Right lobe of liver (tissue), 6 donors: ENCODE data around the gene TMEM63C. TPM values are rescaled to one million over a fixed set of nuclear protein-coding genes. Genes with fewer than 3 reads are reported as not detected.

Experiments used
- ATAC-seq, 4 donors: fragments of 200-7000 bp; cut with Tn5 transposase; one replicate each; pipeline ENCODE4 v1.9.1; 2020; ENCODE audit warnings: mild to moderate bottlenecking in 4 of 4, moderate library complexity in 4 of 4
- DNase-seq, 3 donors: peaks; one replicate each; pipeline ENCODE4 v3.0.0-alpha.2; 2020
- H3K27ac ChIP-seq, 3 donors: fragments of 200-600 bp; one replicate each; pipeline ENCODE4 v1.8.0; 2022
- H3K27me3 ChIP-seq, 2 donors: fragments of 200-600 bp; one replicate each; pipeline ENCODE4 v1.8.0; 2022
- H3K36me3 ChIP-seq, 4 donors: fragments of 200-600 bp; sonication (generic) in 1 of 4; one replicate each; pipeline versions ENCODE4 v1.5.1 to v1.8.0; 2017 to 2022; ENCODE audit warnings: control low read depth in 1 of 4
- H3K4me1 ChIP-seq, 4 donors: fragments of 200-600 bp; sonication (generic) in 1 of 4; one replicate each; pipeline versions ENCODE4 v1.5.1 to v1.8.0; 2017 to 2022; ENCODE audit warnings: control low read depth in 1 of 4
- H3K4me3 ChIP-seq, 3 donors: fragments of 200-600 bp; one replicate each; pipeline ENCODE4 v1.8.0; 2022
- H3K9me3 ChIP-seq, 4 donors: fragments of 200-600 bp; sonication (generic) in 1 of 4; one replicate each; pipeline versions ENCODE4 v1.5.1 to v1.8.0; 2017 to 2022; ENCODE audit warnings: control low read depth in 1 of 4
- CTCF ChIP-seq, 4 donors: fragments of 200-600 bp in 3 of 4; fragments of 450-650 bp in 1 of 4; IDR thresholded peaks; one replicate each; pipeline versions ENCODE4 v1.5.1 to v1.8.0; 2016 to 2022; ENCODE audit warnings: antibody characterized with exemption in 4 of 4, mild to moderate bottlenecking in 2 of 4
- POLR2A ChIP-seq: fragments of 450-650 bp; IDR thresholded peaks from one replicate; pipeline ENCODE4 v1.6.1; 2017; ENCODE audit warnings: antibody characterized with exemption, mild to moderate bottlenecking
- WGBS: methylation state at CpG from one replicate; pipeline ENCODE4 v1.1.6; 2018; ENCODE audit warnings: low coverage, low lambda C conversion rate; ENCODE audit not compliant: insufficient coverage; ENCODE audit errors: missing lambda C conversion rate; 5-methylcytosine and 5-hydroxymethylcytosine counted together
- intact Hi-C, 2 donors: fragments of 100-400 bp; cut with DNase I; formaldehyde crosslinking; loops; one replicate each; pipeline versions ENCODE4 v1.11.2 to v1.14.1; 2022
- total RNA-seq, 6 experiments: library from RNA; depleted of rRNA in 2 of 6; stranded (reverse); fragments of >200 nt in 2 of 6; fragmentation: NEBNext Ultra II Directional in 3 of 6; extraction: Animal tissue kit (Norgen Biotek cat#: 25700) in 3 of 6; gene quantifications; one replicate each; pipeline versions ENCODE4 v1.1.0 to v1.2.4, GENCODE V29; 2016 to 2023
- donor health status: DM: no; HTN: yes; CAD: no.
- donor health status: DM: no; HTN: no; CAD: no.
- donor health status: DM: no; HTN: no; CAD: no.
- donor health status: DM: no; HTN: yes; CAD: no.
- donor health status: DM: no; HTN: yes; CAD: no.

Gene TMEM63C
- total RNA-seq, 6 experiments from 2014 or later: 0.07 to 0.82 (median 0.15) TPM; not detected in 2

GRCh38 chr14:77139022-77139421, 42.6 kb upstream of the TMEM63C start:
- no peak for TF ChIP-seq POLR2A
- TF ChIP-seq CTCF (IDR thresholded peaks at IDR 0.05): no peak
- no peaks in the 10 kb centered on the region for H3K9me3 ChIP-seq
- H3K36me3 ChIP-seq: no peaks in the 10 kb centered on the region
- H3K4me3 ChIP-seq: no peak overlapping the region
- H3K27ac ChIP-seq: no peak overlapping the region
- ATAC-seq (no peak), DNase-seq (no peak)
- peaks cover 0 to 19% of the 10 kb centered on the region in 2 donors for H3K27me3 ChIP-seq
- WGBS: 69% methylated on average over 11 of the region's 15 CpGs
- H3K4me1 ChIP-seq: peaks cover 0 to 24% (median 0%) of the 10 kb centered on the region in 4 donors
- intact Hi-C loops: no loop called here

DNA sequence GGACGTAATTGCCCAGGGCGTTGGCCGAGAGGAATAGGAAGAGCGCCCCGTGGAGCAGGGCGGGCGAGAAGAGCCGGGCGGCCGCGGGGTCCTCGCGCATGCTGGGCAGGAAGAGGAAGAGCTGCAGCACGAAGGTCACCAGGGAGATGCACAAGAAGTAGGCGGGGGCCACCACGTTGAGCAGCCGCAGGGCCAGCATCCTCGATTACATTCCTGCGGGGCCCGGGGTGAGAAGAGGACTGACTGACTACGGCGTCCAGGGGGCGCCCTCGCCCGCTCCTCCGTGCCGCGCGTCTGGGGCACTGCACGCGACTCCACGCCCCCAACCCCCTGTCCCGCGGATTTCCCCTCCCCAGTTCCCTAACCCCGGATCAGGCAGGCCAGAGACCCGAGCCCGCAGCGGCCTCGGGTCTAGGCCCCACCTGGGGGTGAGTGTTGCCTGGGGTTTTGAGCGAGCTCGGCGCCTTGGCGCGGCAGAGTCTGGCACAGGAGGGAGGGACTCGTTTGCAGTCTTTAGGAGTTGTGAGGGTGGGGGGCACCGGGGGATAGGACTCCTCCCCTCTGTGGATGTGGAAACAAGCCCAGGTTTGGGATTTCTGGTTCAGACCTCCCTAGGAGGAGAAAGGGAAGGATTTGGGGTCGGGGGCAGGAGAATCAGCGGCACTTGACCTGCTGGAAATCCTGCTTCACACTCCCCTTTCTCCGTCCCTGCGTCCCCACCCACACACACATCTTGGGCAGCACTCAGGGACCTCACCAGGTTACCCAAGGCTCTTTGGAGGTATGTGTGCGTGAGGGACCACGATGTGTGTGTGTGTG, 41.8 kb upstream of the TMEM63C start:
- Histone ChIP-seq H3K27me3 (peaks cover 0 to 19% of the 10 kb centered on the region in 2 donors), H3K4me3 (no peak overlapping the region), H3K9me3 (no peaks in the 10 kb centered on the region), H3K27ac (no peak overlapping the region), H3K4me1 (peaks cover 0 to 24% (median 0%) of the 10 kb centered on the region in 4 donors), H3K36me3 (no peaks in the 10 kb centered on the region)
- intact Hi-C loops: no loop called here
- WGBS: 2% methylated on average over 13 of the region's 52 CpGs
- DNase-seq: peak in 1 of 3 donors; percentile 58
- ATAC-seq: peak; percentile 50 to 55 (median 52)
- peak in 3 of 4 donors; percentile 24 to 29 (median 26) for TF ChIP-seq CTCF (IDR thresholded peaks at IDR 0.05)
- no peak for TF ChIP-seq POLR2A

DNA sequence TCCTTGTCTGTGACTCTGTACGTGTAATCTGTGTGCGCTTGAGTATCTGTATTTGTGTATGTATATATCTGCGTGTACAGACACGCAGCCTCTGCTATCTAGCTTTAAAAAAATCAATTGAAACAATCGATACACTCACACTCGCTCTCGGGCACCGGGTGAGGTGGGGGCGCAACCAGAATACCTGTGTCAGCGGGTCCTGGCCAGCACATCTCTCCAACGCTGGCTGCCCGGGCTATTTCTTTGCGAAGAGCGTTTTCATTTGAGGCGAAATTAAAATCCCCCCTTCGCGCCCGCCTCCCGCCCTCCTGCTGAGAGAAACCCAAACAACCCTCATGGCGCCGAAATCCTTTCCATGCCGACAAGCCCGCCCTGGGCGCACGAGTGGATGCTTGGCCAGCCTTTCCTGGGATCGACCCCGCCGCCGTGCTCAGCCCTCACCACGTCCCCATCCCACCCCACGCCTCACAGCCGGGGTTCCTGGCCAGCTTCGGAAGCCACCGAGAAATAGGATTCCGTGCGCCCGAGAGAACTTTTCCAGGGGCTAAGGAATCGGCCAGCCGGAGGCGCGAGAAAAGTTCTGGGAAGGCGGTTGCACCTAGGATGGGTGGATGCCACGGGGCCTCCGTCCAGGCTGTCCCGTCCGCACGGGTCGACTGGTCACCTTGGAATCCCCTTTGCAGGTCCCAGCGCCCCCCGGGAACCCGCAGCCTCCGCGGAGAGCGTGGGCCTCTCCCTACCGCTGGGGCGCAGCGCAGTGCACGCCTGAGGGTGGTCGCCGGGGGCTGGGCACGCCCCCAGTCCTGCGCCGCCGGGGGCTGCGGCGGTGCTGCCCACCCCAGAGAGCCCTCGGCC, 41.0 kb upstream of the TMEM63C start:
- H3K4me3 ChIP-seq: peak overlapping the region in 2 of 3 donors; percentile 6 to 28
- H3K27me3 ChIP-seq: peaks cover 0 to 19% of the 10 kb centered on the region in 2 donors
- no peak overlapping the region for H3K27ac ChIP-seq
- DNase-seq: no peak
- TF ChIP-seq CTCF (IDR thresholded peaks at IDR 0.05): no peak
- TF ChIP-seq POLR2A: no peak
- H3K4me1 ChIP-seq: peaks cover 0 to 24% (median 0%) of the 10 kb centered on the region in 4 donors
- H3K36me3 ChIP-seq: no peaks in the 10 kb centered on the region
- ATAC-seq: no peak
- 3% methylated on average over 31 of the region's 67 CpGs for WGBS
- intact Hi-C loops: no loop called here
- H3K9me3 ChIP-seq: no peaks in the 10 kb centered on the region

- intact Hi-C loops: no loop called here
- Histone ChIP-seq H3K4me1 (peaks cover 0 to 24% (median 0%) of the 10 kb centered on the region in 4 donors), H3K27ac (no peak within 1 kb of the TSS), H3K9me3 (no peaks in the 10 kb centered on the region), H3K27me3 (peaks cover 0 to 19% of the 10 kb centered on the region in 2 donors), H3K36me3 (no peaks in the 10 kb centered on the region), H3K4me3 (peak within 1 kb of the TSS; percentile 6 to 28 (median 9))
- ATAC-seq (peak; percentile 39 to 50 (median 44)), DNase-seq (peak in 1 of 3 donors; percentile 55)
- 0% methylated on average over 3 of the region's 77 CpGs for WGBS
- peak in 3 of 4 donors; percentile 9 to 22 (median 10) for TF ChIP-seq CTCF (IDR thresholded peaks at IDR 0.05)
- TF ChIP-seq POLR2A: no peak
These were observed 40.2 kb upstream of the TMEM63C start, which contains the start of gene ZDHHC22 for GRCh38 chr14:77141214-77142004. Gene ZDHHC22, minus strand, starts transcription at chr14:77141791. Its CDS starts 2,053 bp downstream, at chr14:77139738.
